HG03354 (cell line): ENCODE results near the gene ING4.

Experiments used
- ATAC-seq: cut with Tn5 transposase; IDR thresholded peaks from one replicate; pipeline ENCODE4 v1.9.1; 2021; ENCODE audit warnings: mild to moderate bottlenecking; ENCODE audit not compliant: unreplicated experiment, poor library complexity, severe bottlenecking

ING4 gene

DNA sequence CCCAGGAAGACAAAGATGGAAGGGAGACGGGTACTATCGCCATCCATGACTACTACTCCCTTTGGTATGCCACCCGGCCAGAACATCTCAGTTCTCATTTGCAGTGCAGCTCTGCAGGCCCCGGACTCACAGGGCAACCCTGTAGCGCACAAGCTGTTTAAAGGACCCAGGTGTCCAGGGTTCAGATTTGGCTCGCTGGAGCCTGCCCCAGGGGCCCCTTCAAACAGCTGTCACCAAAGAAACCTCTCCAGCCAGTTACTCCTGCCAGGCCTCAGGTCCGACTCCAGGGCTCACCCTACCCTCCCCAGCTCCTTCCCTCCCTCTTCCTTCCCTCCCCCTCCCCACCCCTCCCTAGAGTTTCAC, 50.3 kb downstream of the ING4 start:
- ATAC-seq, result no peak

DNA sequence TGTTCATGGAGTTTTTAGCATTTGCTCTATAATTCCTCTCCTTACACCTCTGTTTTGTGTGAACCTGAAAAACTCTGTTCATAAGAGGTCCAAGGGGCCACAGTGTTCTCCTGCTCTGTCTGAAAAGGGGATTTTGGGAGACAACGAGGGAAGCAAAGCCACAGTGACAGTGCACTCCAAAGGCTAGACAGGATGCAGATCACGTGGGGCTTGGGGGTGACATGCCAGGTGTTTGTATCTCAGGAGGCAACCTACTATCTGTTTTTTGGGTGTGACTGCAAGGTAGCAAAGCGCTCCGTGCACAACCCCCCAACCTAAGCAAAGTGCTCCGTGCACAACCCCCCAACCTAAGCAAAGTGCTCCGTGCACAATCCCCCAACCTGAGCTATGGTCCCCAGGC, 50.7 kb downstream of the ING4 start:
- ATAC-seq, result no peak

DNA sequence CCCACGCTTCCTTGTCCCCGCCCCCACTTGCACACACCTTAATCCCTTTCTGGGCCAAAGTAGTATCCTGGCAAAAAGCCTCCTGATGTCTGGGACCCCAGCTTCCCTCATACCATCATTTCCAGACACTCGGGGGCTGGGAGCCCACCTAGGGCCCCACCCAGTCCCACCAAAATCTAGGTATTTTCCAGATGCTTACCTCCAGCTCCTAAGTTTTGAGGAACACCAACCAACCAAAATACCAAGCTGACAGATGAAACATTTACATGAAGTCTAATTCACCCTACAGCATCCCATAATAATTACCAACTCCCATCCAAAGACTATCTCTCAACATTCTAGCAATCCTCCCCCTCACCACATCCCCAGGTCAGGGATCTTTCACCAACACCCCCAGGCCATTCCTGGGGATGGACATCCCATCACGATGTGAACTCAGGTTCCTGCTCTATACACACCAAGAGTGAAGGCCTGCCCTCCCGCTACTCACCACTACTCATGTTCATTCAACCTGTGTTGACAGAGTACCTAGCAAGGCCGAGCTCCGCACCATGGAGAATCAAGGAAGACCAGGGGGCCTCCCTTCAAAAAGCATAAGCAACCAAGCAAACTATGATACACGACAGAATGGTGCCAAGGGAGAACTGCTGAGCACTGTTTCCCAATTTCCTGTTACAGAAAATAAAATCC, 54.2 kb downstream of the ING4 start:
- ATAC-seq, result no peak

- ATAC-seq, result no peak
These were observed 54.9 kb downstream of the ING4 start for GRCh38 chr12:6607751-6608591.

DNA sequence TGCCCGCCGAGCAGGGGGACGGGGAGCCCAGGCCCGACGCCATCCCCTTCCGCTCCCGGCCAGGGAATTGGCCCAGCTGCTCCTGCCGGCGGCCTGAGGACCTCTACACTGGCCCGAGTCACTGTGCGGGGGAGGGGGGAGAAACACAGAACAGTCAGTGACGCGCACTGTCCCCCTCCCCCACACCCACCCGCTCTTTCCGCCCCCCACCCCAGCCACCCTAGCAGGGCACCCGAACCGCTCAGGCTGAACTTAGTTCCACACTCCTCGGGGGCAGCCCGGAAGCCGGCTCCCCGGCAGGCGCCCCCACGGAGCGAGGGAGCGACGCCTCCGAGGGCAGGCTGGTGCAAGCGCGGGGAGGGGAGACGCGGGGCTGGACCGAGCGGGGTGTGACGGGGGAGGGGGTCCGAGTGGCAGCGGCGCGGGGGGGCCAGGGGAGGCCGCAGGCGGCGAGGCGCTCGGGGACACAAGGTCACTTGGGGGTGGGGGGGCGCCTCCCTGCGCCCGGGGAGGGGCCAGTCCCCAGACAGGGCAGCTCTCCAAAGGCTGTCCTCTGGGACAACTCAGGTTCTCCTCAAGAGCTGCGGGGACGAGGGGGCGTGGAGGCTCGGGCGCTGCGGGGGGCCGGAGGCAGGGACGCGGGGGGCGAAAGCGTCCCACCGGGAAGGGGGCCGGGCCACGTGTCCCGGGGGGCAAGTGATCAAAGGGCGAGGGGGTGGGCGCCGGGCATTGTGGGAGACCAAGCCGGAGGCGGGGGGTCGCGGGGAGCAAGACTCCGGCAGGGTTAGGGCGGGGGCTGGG, 56.4 kb downstream of the ING4 start:
- ATAC-seq, result no peak

GRCh38 chr12:6605421-6606330, 57.2 kb downstream of the ING4 start:
- ATAC-seq, result no peak

DNA sequence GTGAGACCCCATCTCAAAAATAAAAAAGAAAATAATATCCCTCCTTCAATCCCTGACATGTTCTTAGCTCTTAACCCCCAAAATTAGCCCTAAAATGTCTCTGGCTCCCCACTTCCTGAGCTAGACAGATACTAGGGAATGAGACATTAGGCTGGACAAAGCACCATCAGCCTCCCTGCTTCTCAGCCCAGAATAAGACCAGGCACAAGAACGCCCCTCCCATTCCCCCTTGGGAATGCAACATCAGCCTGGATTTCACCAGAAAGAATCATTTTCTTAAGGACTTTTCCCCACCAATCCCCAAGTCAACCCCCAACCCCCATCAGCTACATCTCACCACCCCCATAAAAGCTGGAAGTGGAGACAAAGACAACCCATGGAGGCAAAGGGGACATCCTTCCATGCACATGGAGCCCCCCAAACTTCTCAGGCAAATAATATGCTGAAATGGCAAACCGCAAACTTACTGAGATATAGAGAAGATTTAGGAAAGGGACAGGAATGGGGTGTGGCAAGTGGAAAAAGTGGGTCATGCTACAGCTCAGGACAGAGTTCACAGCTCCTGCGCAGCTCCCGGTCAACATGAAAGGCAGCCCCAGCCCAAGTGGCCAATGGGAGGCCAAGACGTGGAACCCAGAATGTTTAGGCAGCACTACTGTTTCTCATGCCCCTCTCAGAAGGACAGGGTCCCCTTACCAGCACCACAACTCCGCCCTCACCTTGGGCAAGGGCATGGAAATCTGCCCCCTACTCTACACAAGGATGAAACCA, 58.5 kb downstream of the ING4 start:
- no peak for ATAC-seq

GRCh38 chr12:6603095-6603567, 59.8 kb downstream of the ING4 start:
- no peak for ATAC-seq

GRCh38 chr12:6602526-6602925, 60.4 kb downstream of the ING4 start:
- no peak for ATAC-seq
